ENCODE measurements around the gene SIPA1L3. TPM values are rescaled to one million over a fixed set of nuclear protein-coding genes. Genes with fewer than 3 reads are reported as not detected.

The SIPA1L3 gene
- total and polyA plus RNA-seq, 2 donors from 2014 or later = 5.8 to 61.7 TPM

DNA sequence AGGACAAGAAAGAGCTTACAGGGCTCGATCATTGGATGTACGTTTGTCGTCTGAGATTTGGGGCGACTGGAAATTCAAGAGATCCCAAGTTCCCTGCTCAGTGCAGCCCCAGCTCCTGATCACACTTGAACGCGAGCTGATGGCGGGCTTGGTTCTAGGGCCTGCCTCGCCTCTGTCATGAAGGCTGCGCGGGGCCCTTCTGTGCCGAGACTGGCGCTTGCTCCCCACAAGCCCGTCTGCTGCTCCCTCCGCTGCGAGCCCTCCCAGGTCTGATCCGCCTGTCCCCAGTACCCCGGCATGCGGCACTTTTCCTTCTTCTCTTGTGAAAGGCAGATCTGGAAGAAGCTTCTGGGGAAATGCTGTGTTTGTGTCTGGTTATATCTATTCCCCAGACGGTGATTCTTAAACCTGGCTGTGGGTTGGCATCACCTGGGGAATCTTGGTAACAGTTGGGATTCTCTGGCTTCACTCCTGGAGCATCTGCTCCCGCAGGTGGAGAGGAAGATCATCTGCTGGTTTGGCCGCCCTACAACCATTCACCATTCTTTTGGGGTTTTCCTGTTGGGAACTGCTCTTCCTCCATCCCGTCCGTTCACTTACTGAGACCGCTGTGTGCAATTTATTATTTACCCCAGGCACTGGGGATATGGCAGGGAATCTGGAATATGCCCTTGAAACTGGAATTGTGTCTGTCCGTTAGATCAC, 43.6 kb downstream of the SIPA1L3 start:
- no peak for DNase-seq
- intact Hi-C loops (cut with DNase I) = no loop called here
- no peaks in the 10 kb centered on the region for H3K9me3 ChIP-seq (ENCODE audit: control insufficient read depth in 2 of 3, insufficient read depth in 1 of 3, low read length in 3 of 3)
- H3K27me3 ChIP-seq (ENCODE audit: control insufficient read depth, insufficient read depth, low read length) = no peaks in the 10 kb centered on the region
- no peaks in the 10 kb centered on the region for H3K36me3 ChIP-seq (ENCODE audit: control insufficient read depth in 2 of 3, insufficient read depth in 3 of 3, low read length in 3 of 3)
- no peak overlapping the region for H3K9ac ChIP-seq (ENCODE audit: low read length in 3 of 3)
- FAIRE-seq = no peak
- H3K27ac ChIP-seq (ENCODE audit: low read depth in 2 of 2, low read length in 2 of 2) = no peak overlapping the region
- TF ChIP-seq, protein P1, sequence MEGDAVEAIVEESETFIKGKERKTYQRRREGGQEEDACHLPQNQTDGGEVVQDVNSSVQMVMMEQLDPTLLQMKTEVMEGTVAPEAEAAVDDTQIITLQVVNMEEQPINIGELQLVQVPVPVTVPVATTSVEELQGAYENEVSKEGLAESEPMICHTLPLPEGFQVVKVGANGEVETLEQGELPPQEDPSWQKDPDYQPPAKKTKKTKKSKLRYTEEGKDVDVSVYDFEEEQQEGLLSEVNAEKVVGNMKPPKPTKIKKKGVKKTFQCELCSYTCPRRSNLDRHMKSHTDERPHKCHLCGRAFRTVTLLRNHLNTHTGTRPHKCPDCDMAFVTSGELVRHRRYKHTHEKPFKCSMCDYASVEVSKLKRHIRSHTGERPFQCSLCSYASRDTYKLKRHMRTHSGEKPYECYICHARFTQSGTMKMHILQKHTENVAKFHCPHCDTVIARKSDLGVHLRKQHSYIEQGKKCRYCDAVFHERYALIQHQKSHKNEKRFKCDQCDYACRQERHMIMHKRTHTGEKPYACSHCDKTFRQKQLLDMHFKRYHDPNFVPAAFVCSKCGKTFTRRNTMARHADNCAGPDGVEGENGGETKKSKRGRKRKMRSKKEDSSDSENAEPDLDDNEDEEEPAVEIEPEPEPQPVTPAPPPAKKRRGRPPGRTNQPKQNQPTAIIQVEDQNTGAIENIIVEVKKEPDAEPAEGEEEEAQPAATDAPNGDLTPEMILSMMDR (IDR thresholded peaks at IDR 0.05; ENCODE audit: borderline replicate concordance, extremely low read depth, insufficient read depth) = no peak
- H3K4me1 ChIP-seq (ENCODE audit: control insufficient read depth in 2 of 3, insufficient read depth in 2 of 3, low read depth in 1 of 3, low read length in 3 of 3) = peaks cover 2 to 11% (median 5%) of the 10 kb centered on the region in 3 donors
- H3K4me3 ChIP-seq (ENCODE audit: low read length in 3 of 3) = no peak overlapping the region

DNA sequence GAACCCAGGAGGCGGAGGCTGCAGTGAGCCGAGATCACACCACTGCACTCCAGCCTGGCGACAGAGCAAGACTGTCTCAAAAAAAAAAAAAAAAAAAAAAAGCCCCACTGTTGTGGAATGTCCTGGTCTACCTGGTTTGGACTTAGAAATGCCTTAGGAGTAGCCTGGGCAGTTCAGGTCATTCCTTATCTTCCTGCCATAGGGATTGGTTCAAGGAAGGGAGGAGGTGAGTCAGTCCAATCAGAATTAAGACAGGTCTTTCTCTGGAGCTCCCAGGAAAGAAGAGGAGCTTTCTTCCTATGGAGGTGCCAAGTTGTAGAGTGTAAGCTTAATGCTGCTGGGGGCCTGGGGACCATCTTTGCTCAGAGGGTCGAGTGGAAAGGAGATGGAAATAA, 44.8 kb downstream of the SIPA1L3 start:
- Histone ChIP-seq H3K4me3 (ENCODE audit: low read length in 3 of 3) (no peak overlapping the region), H3K36me3 (ENCODE audit: control insufficient read depth in 2 of 3, insufficient read depth in 3 of 3, low read length in 3 of 3) (no peaks in the 10 kb centered on the region), H3K9ac (ENCODE audit: low read length in 3 of 3) (no peak overlapping the region), H3K27me3 (ENCODE audit: control insufficient read depth, insufficient read depth, low read length) (no peaks in the 10 kb centered on the region), H3K4me1 (ENCODE audit: control insufficient read depth in 2 of 3, insufficient read depth in 2 of 3, low read depth in 1 of 3, low read length in 3 of 3) (peaks cover 2 to 11% (median 5%) of the 10 kb centered on the region in 3 donors), H3K9me3 (ENCODE audit: control insufficient read depth in 2 of 3, insufficient read depth in 1 of 3, low read length in 3 of 3) (no peaks in the 10 kb centered on the region), H3K27ac (ENCODE audit: low read depth in 2 of 2, low read length in 2 of 2) (no peak overlapping the region)
- TF ChIP-seq, protein P1 (IDR thresholded peaks at IDR 0.05; ENCODE audit: borderline replicate concordance, extremely low read depth, insufficient read depth) = no peak
- FAIRE-seq (no peak), DNase-seq (no peak)
- intact Hi-C loops (cut with DNase I) = no loop called here

DNA sequence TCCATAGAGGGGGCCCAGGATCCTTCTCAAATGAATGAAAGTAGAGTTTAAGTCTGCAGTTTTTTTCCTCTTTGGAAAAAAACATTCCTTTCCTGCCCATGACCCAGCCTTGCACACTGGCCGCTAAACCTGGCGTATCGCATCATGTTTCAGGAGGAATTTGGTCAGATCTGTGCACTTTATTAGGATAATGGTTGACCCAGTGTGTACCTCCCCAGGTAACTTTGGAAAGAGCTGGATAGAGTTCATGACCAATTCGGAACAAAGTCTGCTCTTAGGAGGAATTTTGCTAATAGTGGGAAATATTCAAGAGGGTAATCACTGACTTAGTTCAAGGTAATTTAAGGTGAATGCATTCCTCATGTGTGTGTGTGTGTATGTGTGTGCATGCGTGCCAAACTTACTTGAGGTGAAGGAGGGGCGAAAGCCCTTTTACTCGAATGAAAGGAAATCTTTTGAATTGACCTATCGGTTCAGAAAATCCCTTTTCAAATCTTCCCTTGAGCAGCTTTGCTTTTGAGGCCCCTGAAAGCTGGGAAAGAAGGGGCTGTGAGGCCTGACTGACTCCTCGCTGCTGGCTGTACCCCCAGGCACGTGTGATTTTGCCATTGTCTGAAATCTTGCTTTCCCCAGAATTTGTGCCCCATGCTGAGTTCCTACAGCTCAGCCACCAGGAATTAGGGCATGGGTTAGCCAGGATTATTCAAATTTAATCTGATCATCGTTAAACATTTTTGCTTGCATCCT, 46.3 kb downstream of the SIPA1L3 start:
- DNase-seq = peak in 3 of 5 donors; percentile 63 to 85 (median 82)
- Histone ChIP-seq H3K9ac (ENCODE audit: low read length in 3 of 3) (no peak overlapping the region), H3K36me3 (ENCODE audit: control insufficient read depth in 2 of 3, insufficient read depth in 3 of 3, low read length in 3 of 3) (no peaks in the 10 kb centered on the region), H3K4me3 (ENCODE audit: low read length in 3 of 3) (no peak overlapping the region), H3K9me3 (ENCODE audit: control insufficient read depth in 2 of 3, insufficient read depth in 1 of 3, low read length in 3 of 3) (no peaks in the 10 kb centered on the region), H3K4me1 (ENCODE audit: control insufficient read depth in 2 of 3, insufficient read depth in 2 of 3, low read depth in 1 of 3, low read length in 3 of 3) (peaks cover 2 to 11% (median 5%) of the 10 kb centered on the region in 3 donors), H3K27me3 (ENCODE audit: control insufficient read depth, insufficient read depth, low read length) (no peaks in the 10 kb centered on the region), H3K27ac (ENCODE audit: low read depth in 2 of 2, low read length in 2 of 2) (peak overlapping the region; percentile 38 to 61)
- TF ChIP-seq, protein P1 (IDR thresholded peaks at IDR 0.05; ENCODE audit: borderline replicate concordance, extremely low read depth, insufficient read depth) = no peak
- intact Hi-C loops (cut with DNase I) = no loop called here
- FAIRE-seq = no peak
